ENCODE results near the gene RSF1. TPM values are rescaled to one million over a fixed set of nuclear protein-coding genes. Genes with fewer than 3 reads are reported as not detected.

Gene RSF1
- total and polyA plus RNA-seq, 2 donors from 2014 or later, result 7.9 to 71.9 TPM

DNA sequence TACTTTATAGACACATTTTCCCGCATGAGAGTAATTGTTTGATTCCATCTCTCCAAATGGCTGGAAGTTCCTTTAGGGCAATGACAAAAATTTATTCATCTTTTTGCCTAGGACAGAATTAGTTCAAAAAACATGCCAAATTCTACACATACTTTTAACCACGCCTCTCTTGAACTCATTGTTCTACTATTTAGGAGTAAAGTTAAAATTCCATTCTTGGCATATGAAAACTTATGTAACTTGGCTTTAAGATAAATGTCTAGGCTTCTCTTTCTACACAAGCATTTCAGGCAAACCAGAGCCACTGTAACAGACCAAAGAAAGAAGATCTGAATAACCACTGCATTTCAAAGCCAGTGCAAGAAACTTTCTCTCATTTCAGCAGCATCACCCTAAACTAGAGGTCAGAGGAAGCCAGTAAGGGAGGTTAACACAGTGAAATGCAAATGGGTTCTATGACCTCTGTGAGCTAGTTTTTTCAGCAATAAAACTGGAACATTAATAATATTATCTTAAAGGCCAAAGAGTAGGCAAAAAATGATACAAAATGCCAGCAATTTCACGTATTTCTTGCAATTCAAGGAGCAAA, 73.0 kb downstream of the RSF1 start:
- DNase-seq (no peak), FAIRE-seq (no peak)
- Histone ChIP-seq H3K4me3 (ENCODE audit: low read length in 3 of 3) (no peak overlapping the region), H3K9me3 (ENCODE audit: control insufficient read depth in 2 of 3, insufficient read depth in 1 of 3, low read length in 3 of 3) (no peaks in the 10 kb centered on the region), H3K4me1 (ENCODE audit: control insufficient read depth in 2 of 3, insufficient read depth in 2 of 3, low read depth in 1 of 3, low read length in 3 of 3) (peaks cover 0 to 6% (median 3%) of the 10 kb centered on the region in 3 donors), H3K36me3 (ENCODE audit: control insufficient read depth in 2 of 3, insufficient read depth in 3 of 3, low read length in 3 of 3) (no peaks in the 10 kb centered on the region), H3K27me3 (ENCODE audit: control insufficient read depth, insufficient read depth, low read length) (no peaks in the 10 kb centered on the region), H3K27ac (ENCODE audit: low read depth in 2 of 2, low read length in 2 of 2) (no peak overlapping the region), H3K9ac (ENCODE audit: low read length in 3 of 3) (no peak overlapping the region)
- intact Hi-C loops (cut with DNase I), result no loop called here
- TF ChIP-seq, protein P1, sequence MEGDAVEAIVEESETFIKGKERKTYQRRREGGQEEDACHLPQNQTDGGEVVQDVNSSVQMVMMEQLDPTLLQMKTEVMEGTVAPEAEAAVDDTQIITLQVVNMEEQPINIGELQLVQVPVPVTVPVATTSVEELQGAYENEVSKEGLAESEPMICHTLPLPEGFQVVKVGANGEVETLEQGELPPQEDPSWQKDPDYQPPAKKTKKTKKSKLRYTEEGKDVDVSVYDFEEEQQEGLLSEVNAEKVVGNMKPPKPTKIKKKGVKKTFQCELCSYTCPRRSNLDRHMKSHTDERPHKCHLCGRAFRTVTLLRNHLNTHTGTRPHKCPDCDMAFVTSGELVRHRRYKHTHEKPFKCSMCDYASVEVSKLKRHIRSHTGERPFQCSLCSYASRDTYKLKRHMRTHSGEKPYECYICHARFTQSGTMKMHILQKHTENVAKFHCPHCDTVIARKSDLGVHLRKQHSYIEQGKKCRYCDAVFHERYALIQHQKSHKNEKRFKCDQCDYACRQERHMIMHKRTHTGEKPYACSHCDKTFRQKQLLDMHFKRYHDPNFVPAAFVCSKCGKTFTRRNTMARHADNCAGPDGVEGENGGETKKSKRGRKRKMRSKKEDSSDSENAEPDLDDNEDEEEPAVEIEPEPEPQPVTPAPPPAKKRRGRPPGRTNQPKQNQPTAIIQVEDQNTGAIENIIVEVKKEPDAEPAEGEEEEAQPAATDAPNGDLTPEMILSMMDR (IDR thresholded peaks at IDR 0.05; ENCODE audit: borderline replicate concordance, extremely low read depth, insufficient read depth), result no peak

DNA sequence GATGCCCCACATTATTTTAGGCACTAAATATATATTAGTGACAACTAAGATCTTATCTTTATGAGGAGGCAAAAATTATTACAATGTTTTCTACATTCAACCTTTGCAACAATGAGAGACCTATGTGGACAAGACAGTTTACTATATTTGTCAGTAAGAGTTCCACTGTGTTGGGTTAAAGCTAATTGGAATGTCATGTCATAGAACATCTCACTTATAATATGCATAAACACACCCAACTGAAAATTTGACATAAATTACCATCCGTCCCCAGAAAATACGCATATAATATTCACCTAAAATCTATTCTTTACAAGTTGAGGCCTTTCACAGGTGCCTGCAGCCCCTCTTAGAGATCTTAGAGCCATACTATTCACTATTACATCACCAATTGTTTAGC, 84.0 kb downstream of the RSF1 start:
- FAIRE-seq, result no peak
- TF ChIP-seq, protein P1 (IDR thresholded peaks at IDR 0.05; ENCODE audit: borderline replicate concordance, extremely low read depth, insufficient read depth), result no peak

DNA sequence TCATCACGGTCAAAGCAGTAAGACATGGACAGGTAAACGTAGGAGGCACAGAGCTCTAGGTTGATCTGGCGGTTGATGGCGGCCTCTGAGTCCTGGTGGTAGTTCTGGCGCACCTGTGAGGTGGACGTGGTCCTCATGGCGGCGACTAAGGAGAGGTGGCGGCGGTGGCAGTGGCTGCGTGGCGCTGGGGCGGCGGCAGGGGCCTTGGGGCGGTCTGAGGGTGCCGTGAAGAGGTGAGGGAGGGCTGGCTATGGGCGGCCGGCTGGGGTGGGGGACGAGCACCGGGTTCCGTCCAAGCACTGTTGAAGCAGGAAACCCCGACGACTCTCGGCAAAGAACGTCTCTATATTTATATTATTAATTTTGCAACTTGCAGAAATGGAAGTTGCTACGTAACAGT, 85.6 kb downstream of the RSF1 start:
- Histone ChIP-seq H3K4me1 (ENCODE audit: control insufficient read depth in 2 of 3, insufficient read depth in 2 of 3, low read depth in 1 of 3, low read length in 3 of 3) (no peaks in the 10 kb centered on the region), H3K9ac (ENCODE audit: low read length in 3 of 3) (no peak overlapping the region), H3K4me3 (ENCODE audit: low read length in 3 of 3) (no peak overlapping the region), H3K27me3 (ENCODE audit: control insufficient read depth, insufficient read depth, low read length) (no peaks in the 10 kb centered on the region), H3K27ac (ENCODE audit: low read depth in 2 of 2, low read length in 2 of 2) (no peak overlapping the region), H3K36me3 (ENCODE audit: control insufficient read depth in 2 of 3, insufficient read depth in 3 of 3, low read length in 3 of 3) (peaks cover 0 to 7% (median 4%) of the 10 kb centered on the region in 3 donors), H3K9me3 (ENCODE audit: control insufficient read depth in 2 of 3, insufficient read depth in 1 of 3, low read length in 3 of 3) (peaks cover 0 to 6% (median 2%) of the 10 kb centered on the region in 3 donors)
- intact Hi-C loops (cut with DNase I), result no loop called here
- DNase-seq, result peak in 1 of 5 donors; percentile 69
- no peak for FAIRE-seq
- TF ChIP-seq, protein P1 (IDR thresholded peaks at IDR 0.05; ENCODE audit: borderline replicate concordance, extremely low read depth, insufficient read depth), result no peak

More for the DNA sequence above, 84.0 kb downstream of the RSF1 start:
- H3K9me3 ChIP-seq (ENCODE audit: control insufficient read depth in 2 of 3, insufficient read depth in 1 of 3, low read length in 3 of 3), result no peaks in the 10 kb centered on the region
- no peaks in the 10 kb centered on the region for H3K27me3 ChIP-seq (ENCODE audit: control insufficient read depth, insufficient read depth, low read length)
- DNase-seq, result no peak
- no peak overlapping the region for H3K27ac ChIP-seq (ENCODE audit: low read depth in 2 of 2, low read length in 2 of 2)
- no peak overlapping the region for H3K9ac ChIP-seq (ENCODE audit: low read length in 3 of 3)
- peaks cover 3 to 5% (median 4%) of the 10 kb centered on the region in 3 donors for H3K36me3 ChIP-seq (ENCODE audit: control insufficient read depth in 2 of 3, insufficient read depth in 3 of 3, low read length in 3 of 3)
- no peaks in the 10 kb centered on the region for H3K4me1 ChIP-seq (ENCODE audit: control insufficient read depth in 2 of 3, insufficient read depth in 2 of 3, low read depth in 1 of 3, low read length in 3 of 3)
- intact Hi-C loops (cut with DNase I), result no loop called here
- H3K4me3 ChIP-seq (ENCODE audit: low read length in 3 of 3), result no peak overlapping the region

DNA sequence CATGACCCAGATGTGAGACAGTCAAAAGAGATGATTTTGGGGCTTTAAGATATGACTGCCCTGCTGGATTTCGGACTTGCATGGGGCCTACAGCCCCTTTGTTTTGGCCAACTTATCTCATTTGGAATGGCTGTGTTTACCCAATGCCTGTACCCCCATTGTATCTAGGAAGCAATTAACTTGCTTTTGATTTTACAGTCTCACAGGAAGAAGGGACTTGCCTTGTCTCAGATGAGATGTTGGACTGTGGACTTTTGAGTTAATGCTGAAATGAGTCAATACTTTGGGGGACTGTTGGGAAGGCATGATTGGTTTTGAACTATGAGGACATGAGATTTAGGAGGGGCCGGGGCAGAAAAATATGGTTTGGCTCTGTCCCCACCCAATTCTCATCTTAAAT, 88.4 kb downstream of the RSF1 start:
- TF ChIP-seq, protein P1 (IDR thresholded peaks at IDR 0.05; ENCODE audit: borderline replicate concordance, extremely low read depth, insufficient read depth), result no peak
- no peak for FAIRE-seq

More for the DNA sequence above, 88.4 kb downstream of the RSF1 start:
- no peak for DNase-seq
- no peak overlapping the region for H3K9ac ChIP-seq (ENCODE audit: low read length in 3 of 3)
- no peak overlapping the region for H3K27ac ChIP-seq (ENCODE audit: low read depth in 2 of 2, low read length in 2 of 2)
- no peaks in the 10 kb centered on the region for H3K27me3 ChIP-seq (ENCODE audit: control insufficient read depth, insufficient read depth, low read length)
- peaks cover 0 to 7% (median 4%) of the 10 kb centered on the region in 3 donors for H3K36me3 ChIP-seq (ENCODE audit: control insufficient read depth in 2 of 3, insufficient read depth in 3 of 3, low read length in 3 of 3)
- intact Hi-C loops (cut with DNase I), result no loop called here
- H3K4me3 ChIP-seq (ENCODE audit: low read length in 3 of 3), result no peak overlapping the region
- no peaks in the 10 kb centered on the region for H3K4me1 ChIP-seq (ENCODE audit: control insufficient read depth in 2 of 3, insufficient read depth in 2 of 3, low read depth in 1 of 3, low read length in 3 of 3)
- H3K9me3 ChIP-seq (ENCODE audit: control insufficient read depth in 2 of 3, insufficient read depth in 1 of 3, low read length in 3 of 3), result peaks cover 0 to 6% (median 2%) of the 10 kb centered on the region in 3 donors

Data from kidney (tissue), 14 donors.